Brain microvascular endothelial cell (primary cell): Measurements from ENCODE around the gene CNGA1.
"Not testable (repeated sequence)": the region's sequence is repeated elsewhere in the genome, so short reads cannot be mapped to it uniquely, and the experiment has no call there.

Experiments used
- DNase-seq: peaks from one replicate; pipeline ENCODE4 v3.0.0-alpha.2; 2020
- H3K27ac ChIP-seq: fragments of 250-450 bp; sonication (Bioruptor Pico); 2 replicates; pipeline ENCODE4 v1.5.1; 2020; ENCODE audit warnings: mild to moderate bottlenecking, moderate library complexity
- H3K27me3 ChIP-seq: fragments of 250-450 bp; sonication (Bioruptor Pico); replicated peaks from 2 replicates; pipeline ENCODE4 v1.5.1; 2020; ENCODE audit warnings: mild to moderate bottlenecking
- H3K36me3 ChIP-seq: fragments of 250-450 bp; sonication (Bioruptor Pico); replicated peaks from 2 replicates; pipeline ENCODE4 v1.5.1; 2020; ENCODE audit warnings: mild to moderate bottlenecking
- H3K4me3 ChIP-seq: 2 replicates; pipeline ENCODE4 v1.5.1; 2011; ENCODE audit warnings: low read depth, mild to moderate bottlenecking, control low read depth, low read length, moderate library complexity
- CTCF ChIP-seq: IDR thresholded peaks from 2 replicates; pipeline ENCODE4 v1.5.1; 2011; ENCODE audit warnings: low read depth, mild to moderate bottlenecking, moderate library complexity, low read length, control low read depth, inconsistent platforms; ENCODE audit errors: missing control alignments
- in situ Hi-C: cut with HindIII; loops from 2 replicates; pipeline ENCODE4 v1.10.0; 2017; ENCODE audit warnings: low sequenced_read_pairs, low pct_ligation_motif_present

The CNGA1 gene

GRCh38 chr4:48017108-48017571, 659 bp upstream of the CNGA1 start:
- Histone ChIP-seq H3K4me3 (peak overlapping the region; percentile 83), H3K27me3 (no peaks in the 10 kb centered on the region), H3K27ac (peak overlapping the region; percentile 86), H3K36me3 (no peaks in the 10 kb centered on the region)
- no peak for TF ChIP-seq CTCF
- peak; percentile 83 for DNase-seq
- in situ Hi-C loops: no loop called here

DNA sequence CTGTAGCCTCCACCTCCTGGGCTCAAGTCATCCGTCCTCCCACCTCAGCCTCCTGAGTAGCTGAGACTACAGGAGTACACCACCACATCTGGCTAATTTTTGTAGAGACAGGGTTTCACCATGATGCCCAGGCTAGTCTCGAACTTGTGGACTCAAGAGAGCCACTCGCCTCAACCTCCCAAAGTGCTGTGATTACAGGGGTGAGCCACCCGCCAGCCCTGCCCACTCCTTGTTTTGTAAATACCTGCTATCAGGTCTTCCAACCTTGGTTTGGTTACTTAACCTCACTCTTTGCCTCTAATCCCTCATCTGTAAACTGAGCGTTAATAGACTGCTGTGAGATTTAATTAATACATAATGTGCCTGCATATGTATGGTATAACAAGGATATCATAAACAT, 803 bp downstream of the CNGA1 start:
- in situ Hi-C loops: no loop called here
- DNase-seq: no peak
- no peak for TF ChIP-seq CTCF
- Histone ChIP-seq H3K4me3 (no peak overlapping the region), H3K27ac (no peak overlapping the region), H3K36me3 (no peaks in the 10 kb centered on the region), H3K27me3 (no peaks in the 10 kb centered on the region)

- no peak overlapping the region for H3K27ac ChIP-seq
- in situ Hi-C loops: no loop called here
- no peaks in the 10 kb centered on the region for H3K36me3 ChIP-seq
- no peak for TF ChIP-seq CTCF
- no peaks in the 10 kb centered on the region for H3K27me3 ChIP-seq
- no peak overlapping the region for H3K4me3 ChIP-seq
- DNase-seq: no peak
Observed at GRCh38 chr4:48015216-48015615, 1.3 kb downstream of the CNGA1 start.

DNA sequence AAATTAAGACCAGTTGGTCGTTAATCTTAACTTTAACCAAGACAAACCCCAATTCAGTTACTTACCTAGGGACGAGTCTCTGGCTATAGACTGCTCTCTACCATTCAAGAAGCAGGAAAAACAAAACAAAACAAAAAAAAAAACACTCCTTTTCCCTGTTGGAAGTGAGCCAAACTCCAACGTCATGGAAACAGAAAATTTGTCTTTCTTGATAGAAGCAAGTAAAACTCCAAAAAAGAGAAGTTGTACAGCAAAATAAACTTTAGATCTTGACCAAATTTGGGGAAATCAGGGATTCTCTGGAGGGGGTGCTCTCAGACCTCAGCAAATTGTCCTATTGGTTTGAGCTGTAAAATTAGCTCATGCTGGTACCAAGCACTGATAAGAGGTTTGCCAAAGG, 3.7 kb downstream of the CNGA1 start:
- no peaks in the 10 kb centered on the region for H3K36me3 ChIP-seq
- H3K4me3 ChIP-seq: no peak overlapping the region
- no peaks in the 10 kb centered on the region for H3K27me3 ChIP-seq
- no peak for TF ChIP-seq CTCF
- in situ Hi-C loops: no loop called here
- no peak overlapping the region for H3K27ac ChIP-seq
- DNase-seq: no peak

DNA sequence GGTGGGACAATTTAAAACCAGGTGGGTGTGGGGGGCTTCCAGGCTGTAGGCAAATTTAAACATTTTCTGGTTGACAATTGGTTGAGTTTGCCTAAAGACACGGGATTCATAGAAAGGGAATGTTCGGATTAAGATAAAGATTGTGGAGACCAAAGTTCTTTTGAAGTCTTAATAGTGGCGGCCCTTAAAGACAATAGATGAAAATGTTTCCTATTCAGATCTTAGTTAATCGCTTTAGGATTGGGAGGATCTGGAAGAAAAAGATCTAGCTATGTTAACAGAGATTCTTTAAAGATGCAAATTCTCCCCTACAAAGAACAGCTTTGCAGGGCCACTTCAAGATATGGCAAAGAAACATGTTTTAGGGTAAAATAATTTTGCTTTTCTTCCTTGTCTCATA, 4.8 kb downstream of the CNGA1 start:
- Histone ChIP-seq H3K4me3 (no peak overlapping the region), H3K36me3 (no peaks in the 10 kb centered on the region), H3K27me3 (no peaks in the 10 kb centered on the region), H3K27ac (no peak overlapping the region)
- no peak for DNase-seq
- in situ Hi-C loops: no loop called here
- TF ChIP-seq CTCF: no peak

GRCh38 chr4:48010906-48011305, 5.6 kb downstream of the CNGA1 start:
- H3K27me3 ChIP-seq, DNase-seq, H3K4me3 ChIP-seq, H3K27ac ChIP-seq, H3K36me3 ChIP-seq, in situ Hi-C loops: not testable (repeated sequence)
